Gastrocnemius medialis (tissue), 4 donors: Measurements from ENCODE around the gene USH1G.

ENCODE experiments used
- CTCF ChIP-seq, 5 experiments: fragments of 450-650 bp in 3 of 5; fragments of 200-600 bp in 2 of 5; sonication (generic) in 2 of 5; IDR thresholded peaks in 4 of 5; conservative IDR thresholded peaks in 1 of 5; 1 replicate in 4 of 5; 2 replicates in 1 of 5; pipeline ENCODE4 v1.5.1; 2016 to 2019; ENCODE audit warnings: antibody characterized with exemption in 5 of 5, mild to moderate bottlenecking in 3 of 5, moderate library complexity in 3 of 5
- POLR2A ChIP-seq, 2 donors: fragments of 450-650 bp; IDR thresholded peaks; one replicate each; pipeline ENCODE4 v1.6.1; 2017; ENCODE audit warnings: antibody characterized with exemption in 2 of 2, mild to moderate bottlenecking in 2 of 2, moderate library complexity in 2 of 2

GRCh38 chr17:74951680-74952421 is 28.8 kb upstream of the USH1G start:
- no peak for TF ChIP-seq POLR2A (IDR thresholded peaks at IDR 0.05)
- no peak for TF ChIP-seq CTCF (IDR thresholded peaks at IDR 0.05 in 4 of 5, conservative IDR thresholded peaks at IDR 0.05 in 1 of 5)
